K562 (cell line): ENCODE measurements around the gene FANCC. TPM values are rescaled to one million over a fixed set of nuclear protein-coding genes. Genes with fewer than 3 reads are reported as not detected.

Source experiments
- ATAC-seq: fragments of 200-7000 bp; cut with Tn5 transposase; 3 replicates; pipeline ENCODE4 v1.9.1; 2020; ENCODE audit warnings: moderate library complexity
- BruUV-seq: library from RNA; stranded (reverse); fragments of 400-500 nt; replicated peaks from 2 replicates; lab custom pipeline; 2021; lab: Mats Ljungman, UMichigan
- CTCF ChIA-PET: fragments of 300-600 bp; formaldehyde crosslinking; extraction: SDS; loops from one replicate; lab custom pipeline; 2021; ENCODE audit warnings: low intra/inter-chr PET ratio; lab: Yijun Ruan, JAX
- POLR2A ChIA-PET: fragments of 300-600, 350-650 bp; sonication (Branson Sonifier 250); formaldehyde crosslinking; extraction: SDS; loops from one replicate; lab custom pipeline; 2021; ENCODE audit warnings: antibody characterized with exemption, inconsistent platforms; lab: Yijun Ruan, JAX
- DNase-seq, 4 experiments: peaks; one replicate each; pipeline versions ENCODE4 v3.0.0 to v3.0.0-alpha.2; 2011 to 2018; ENCODE audit warnings: low spot score in 3 of 4, mixed read lengths in 3 of 4; ENCODE audit errors: extremely low read depth in 1 of 4
- FAIRE-seq: peaks from 2 replicates; lab custom pipeline; 2011; peaks lifted over from hg19 to GRCh38; lab: Jason Lieb, UNC
- H2AFZ ChIP-seq: 2 replicates; pipeline ENCODE4 v1.6.0; 2011; ENCODE audit warnings: low read depth, low read length, control low read depth, inconsistent platforms
- H3K27ac ChIP-seq: fragments of 200-600 bp; 3 replicates; pipeline ENCODE4 v1.8.0; 2011; ENCODE audit warnings: low read depth, mild to moderate bottlenecking, control low read depth, inconsistent platforms, low read length, moderate library complexity, mixed read lengths; ENCODE audit errors: extremely low read depth
- H3K27me3 ChIP-seq, 2 experiments: fragments of 300-600 bp in 1 of 2; 2 replicates in 1 of 2; 3 replicates in 1 of 2; pipeline versions ENCODE4 v1.6.0 to v1.8.0; 2011; ENCODE audit warnings: inconsistent platforms in 2 of 2, low read length in 2 of 2, mild to moderate bottlenecking in 1 of 2, mixed read lengths in 1 of 2, moderate library complexity in 1 of 2; ENCODE audit not compliant: control insufficient read depth in 2 of 2, insufficient read depth in 2 of 2
- H3K36me3 ChIP-seq: fragments of 300-600 bp; 3 replicates; pipeline ENCODE4 v1.8.0; 2011; ENCODE audit warnings: mild to moderate bottlenecking, low read length, inconsistent platforms; ENCODE audit not compliant: control insufficient read depth, insufficient read depth
- H3K4me1 ChIP-seq, 2 experiments: fragments of 200-600 bp in 1 of 2; replicated peaks in 1 of 2; 2 replicates in 1 of 2; 3 replicates in 1 of 2; pipeline versions ENCODE4 v1.5.1 to v1.8.0; 2011; ENCODE audit warnings: inconsistent platforms in 2 of 2, low read length in 2 of 2, mild to moderate bottlenecking in 1 of 2, mixed read lengths in 1 of 2, moderate library complexity in 1 of 2; ENCODE audit not compliant: control insufficient read depth in 2 of 2, insufficient read depth in 2 of 2
- H3K4me2 ChIP-seq: 2 replicates; pipeline ENCODE4 v1.6.1; 2011; ENCODE audit warnings: low read length, control low read depth, inconsistent platforms, mixed read lengths; ENCODE audit not compliant: insufficient read depth
- H3K4me3 ChIP-seq: fragments of 200-600 bp; sonication (generic), shearing (Covaris generic); 2 replicates; pipeline ENCODE4 v1.5.1; 2016; ENCODE audit warnings: control low read depth, inconsistent platforms
- H3K79me2 ChIP-seq: fragments of 200-600 bp; 3 replicates; pipeline ENCODE4 v1.8.0; 2011; ENCODE audit warnings: low read length, inconsistent platforms; ENCODE audit not compliant: control insufficient read depth, insufficient read depth
- H3K9ac ChIP-seq, 2 experiments: 2 replicates each; pipeline versions ENCODE4 v1.6.0 to v1.6.1; 2011; ENCODE audit warnings: low read depth in 2 of 2, low read length in 2 of 2, control low read depth in 1 of 2, inconsistent platforms in 1 of 2, mild to moderate bottlenecking in 1 of 2, mixed read lengths in 1 of 2; ENCODE audit not compliant: insufficient read depth in 1 of 2
- H3K9me1 ChIP-seq: one replicate; pipeline ENCODE4 v1.6.0; 2011; ENCODE audit warnings: inconsistent platforms, mild to moderate bottlenecking, low read length, moderate library complexity; ENCODE audit not compliant: control insufficient read depth, insufficient read depth
- H3K9me3 ChIP-seq: replicated peaks from 2 replicates; pipeline ENCODE4 v1.5.1; 2011; ENCODE audit warnings: low read depth, low read length, inconsistent platforms; ENCODE audit not compliant: control insufficient read depth, insufficient read depth
- H4K20me1 ChIP-seq: replicated peaks from 2 replicates; pipeline ENCODE4 v1.6.1; 2011; ENCODE audit warnings: low read length, inconsistent platforms, mixed read lengths; ENCODE audit not compliant: control insufficient read depth, insufficient read depth
- CBX1 ChIP-seq: sonication (generic); IDR thresholded peaks from 2 replicates; pipeline ENCODE4 v1.6.1; 2016; ENCODE audit warnings: antibody characterized with exemption, low read depth, mild to moderate bottlenecking
- CHD4 ChIP-seq: fragments of 200-600 bp; sonication (generic); IDR thresholded peaks from 3 replicates; pipeline ENCODE4 v1.6.1; 2012; ENCODE audit warnings: low read depth, mild to moderate bottlenecking, mixed read lengths, low read length, inconsistent platforms; ENCODE audit not compliant: insufficient read depth, insufficient replicate concordance, poor library complexity, severe bottlenecking
- EZH2 ChIP-seq: IDR thresholded peaks from 2 replicates; pipeline ENCODE4 v1.6.1; 2012; ENCODE audit warnings: low read depth, mild to moderate bottlenecking, inconsistent platforms, low read length, borderline replicate concordance
- KAT8 ChIP-seq: fragments of 450-650 bp; IDR thresholded peaks from 2 replicates; pipeline ENCODE4 v1.6.1; 2016; ENCODE audit warnings: low read depth, mild to moderate bottlenecking
- MAX ChIP-seq: sonication (generic); formaldehyde crosslinking; IDR thresholded peaks from 2 replicates; pipeline ENCODE4 v1.9.0; 2022; ENCODE audit warnings: mild to moderate bottlenecking, missing genetic modification reagents
- NCOA2 ChIP-seq, 2 experiments: fragments of 450-650 bp; IDR thresholded peaks; 2 replicates each; pipeline ENCODE4 v1.6.1; 2018; ENCODE audit warnings: mild to moderate bottlenecking in 2 of 2, moderate library complexity in 1 of 2; ENCODE audit not compliant: partially characterized antibody in 2 of 2
- PURB ChIP-seq: sonication (generic); formaldehyde crosslinking; IDR thresholded peaks from 2 replicates; pipeline ENCODE4 v1.9.0; 2021; ENCODE audit warnings: low read depth, mild to moderate bottlenecking, missing genetic modification reagents
- TFAP4 ChIP-seq: sonication (generic); formaldehyde crosslinking; IDR thresholded peaks from 2 replicates; pipeline ENCODE4 v1.8.0; 2022; ENCODE audit warnings: missing genetic modification reagents, mild to moderate bottlenecking, moderate library complexity, borderline replicate concordance
- ZBTB43 ChIP-seq: sonication (generic); formaldehyde crosslinking; IDR thresholded peaks from 2 replicates; pipeline ENCODE4 v1.8.0; 2023; ENCODE audit warnings: mild to moderate bottlenecking, missing genetic modification reagents
- ZBTB5 ChIP-seq: fragments of 450-650 bp; IDR thresholded peaks from 2 replicates; pipeline ENCODE4 v1.6.1; 2017; ENCODE audit warnings: antibody characterized with exemption
- ZBTB8A ChIP-seq: fragments of 450-650 bp; IDR thresholded peaks from 2 replicates; pipeline ENCODE4 v1.6.1; 2018; ENCODE audit warnings: mild to moderate bottlenecking, moderate library complexity; ENCODE audit not compliant: partially characterized antibody
- ZNF165 ChIP-seq: fragments of 250-450 bp; sonication (Bioruptor Pico); IDR thresholded peaks from 2 replicates; pipeline ENCODE4 v1.4.0; 2020; ENCODE audit warnings: borderline replicate concordance
- ZNF263 ChIP-seq: sonication (generic); formaldehyde crosslinking; IDR thresholded peaks from 2 replicates; pipeline ENCODE4 v1.8.0; 2022; ENCODE audit warnings: mild to moderate bottlenecking, missing genetic modification reagents, borderline replicate concordance
- ZNF280A ChIP-seq: fragments of 450-650 bp; IDR thresholded peaks from 2 replicates; pipeline ENCODE4 v1.6.1; 2018; ENCODE audit warnings: mild to moderate bottlenecking, low read depth; ENCODE audit not compliant: partially characterized antibody
- ZNF354B ChIP-seq: fragments of 250-450 bp; sonication (Bioruptor Pico); IDR thresholded peaks from 2 replicates; pipeline ENCODE4 v1.4.0; 2020
- ZNF707 ChIP-seq: fragments of 250-450 bp; sonication (Bioruptor Pico); conservative IDR thresholded peaks from 2 replicates; pipeline ENCODE4 v1.8.0; 2022; ENCODE audit warnings: inconsistent platforms, mild to moderate bottlenecking, moderate library complexity
- WGBS: fragments of 100-300 bp; shearing (Covaris generic); methylation state at CpG from one replicate; pipeline ENCODE4 v1.1.6; 2016; ENCODE audit warnings: low coverage, mixed read lengths; ENCODE audit not compliant: insufficient coverage; ENCODE audit errors: missing lambda C conversion rate; 5-methylcytosine and 5-hydroxymethylcytosine counted together
- in situ Hi-C: fragments of 300-500 bp; cut with MboI; formaldehyde crosslinking; loops from 4 replicates; pipeline ENCODE4 v1.15.0; 2018; ENCODE audit warnings: inconsistent platforms, mixed read lengths
- intact Hi-C: fragments of 100-400 bp; cut with micrococcal nuclease; formaldehyde crosslinking; loops from 2 replicates; pipeline ENCODE4 v1.14.2; 2022
- polyA plus RNA-seq, 8 experiments: library from polyadenylated mRNA; depleted of rRNA in 4 of 8; stranded (reverse) in 5 of 8; unstranded in 3 of 8; fragments of >200 nt; fragmentation: Nextera tagmentation in 2 of 8; fragmentation: Illumina TruSeq in 1 of 8; extraction: Ambion mirVana in 2 of 8; extraction: Trizol in 1 of 8; gene quantifications; 2 replicates each; pipeline versions ENCODE4 v1.2.1 to v1.2.3, GENCODE V29; 2011 to 2014; ENCODE audit warnings: inconsistent platforms in 1 of 8, missing spikeins in 1 of 8
- total RNA-seq, 7 experiments: library from RNA; depleted of rRNA in 6 of 7; stranded (reverse); fragments of >200 nt in 6 of 7; fragmentation: Illumina TruSeq in 2 of 7; extraction: Trizol in 2 of 7; gene quantifications; 2 replicates each; pipeline versions ENCODE4 v1.2.1 to v1.2.3, GENCODE V29; 2011 to 2021; ENCODE audit warnings: low replicate concordance in 1 of 7

The FANCC gene
- total and polyA plus RNA-seq, 9 of the 15 experiments (the other 6 are each of a cell fraction or from before 2014, with no cell fraction given): 4.6 to 18.4 (median 14.2) TPM

GRCh38 chr9:95156074-95156473, 161.4 kb downstream of the FANCC start:
- H3K9me1 ChIP-seq: no peaks in the 10 kb centered on the region
- no peak overlapping the region for H3K4me2 ChIP-seq
- no peak for TF ChIP-seq ZNF280A
- TF ChIP-seq TFAP4: no peak
- TF ChIP-seq EZH2: no peak
- TF ChIP-seq ZNF263: no peak
- no peak for TF ChIP-seq ZBTB8A
- TF ChIP-seq ZNF165 (CRISPR knock-in tag): no peak
- TF ChIP-seq ZBTB43 (CRISPR knock-in tag): no peak
- no peak for TF ChIP-seq CBX1
- TF ChIP-seq ZNF707 (CRISPR knock-in tag): no peak
- TF ChIP-seq CHD4: no peak
- TF ChIP-seq NCOA2 (IDR thresholded peaks at IDR 0.05; ENCODE audit: partially characterized antibody in 2 of 2): no peak
- no peak for TF ChIP-seq KAT8
- no peak for TF ChIP-seq ZBTB5
- no peak for TF ChIP-seq MAX (CRISPR knock-in tag)
- no peak for TF ChIP-seq PURB (CRISPR knock-in tag)
- TF ChIP-seq ZNF354B (CRISPR knock-in tag): no peak
- FAIRE-seq: no peak
- H3K9ac ChIP-seq: no peak overlapping the region
- no peak for ATAC-seq
- H4K20me1 ChIP-seq: no peaks in the 10 kb centered on the region
- no peaks in the 10 kb centered on the region for H3K36me3 ChIP-seq
- H2AFZ ChIP-seq: no peak overlapping the region
- WGBS: 100% methylated on average over 2 of the region's 2 CpGs
- no peaks in the 10 kb centered on the region for H3K4me1 ChIP-seq
- in situ Hi-C loops (no loop called here), intact Hi-C loops (no loop called here)
- BruUV-seq: no TSS peak
- no peaks in the 10 kb centered on the region for H3K27me3 ChIP-seq
- no peak overlapping the region for H3K4me3 ChIP-seq
- no peaks in the 10 kb centered on the region for H3K9me3 ChIP-seq
- ChIA-PET POLR2A (no interaction called here), CTCF (interaction anchor here (0.6 kb wide), 1 partner anchor 14 kb away, joined by 3 read pairs; no protein-coding TSS in a partner anchor)
- no peak overlapping the region for H3K27ac ChIP-seq
- DNase-seq: no peak
- H3K79me2 ChIP-seq: no peaks in the 10 kb centered on the region
